NCI-H82 treated with DMSO at 0.1 percent for 48 hours (cell line): Measurements from ENCODE around the gene ARHGEF26.

Experiments
- DNase-seq: peaks from one replicate; lab custom pipeline; 2025; ENCODE audit not compliant: unreplicated experiment; lab: John Stamatoyannopoulos, UW

Gene ARHGEF26

DNA sequence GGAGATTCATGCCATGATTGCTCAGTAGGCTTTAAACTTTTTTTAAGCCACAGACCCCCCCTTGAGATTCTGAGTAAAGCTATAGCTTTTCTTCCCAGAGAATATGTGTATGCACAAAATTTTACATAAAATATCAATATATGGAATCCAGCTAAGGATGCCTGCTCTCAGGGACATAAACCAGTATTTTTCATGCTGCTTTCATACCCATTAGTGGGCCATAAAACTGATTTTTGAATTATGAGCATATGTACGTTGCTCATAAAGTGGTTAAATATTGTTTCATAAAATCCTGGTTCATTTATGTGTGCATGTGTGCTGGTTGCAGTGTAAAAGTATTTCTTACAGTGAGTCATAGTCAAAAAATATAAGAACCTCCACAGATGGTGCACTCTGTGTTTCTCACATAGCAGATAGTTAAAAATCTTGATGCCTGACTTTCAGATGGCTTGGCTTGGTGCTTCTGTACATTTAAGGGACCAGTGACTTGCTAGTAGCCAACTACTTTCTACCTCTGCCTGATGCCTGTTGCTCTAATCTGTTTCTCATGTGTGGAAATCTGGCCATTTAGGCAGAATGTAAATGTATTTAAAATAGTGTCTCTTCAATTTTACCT, 71.9 kb downstream of the ARHGEF26 start:
- no peak for DNase-seq

DNA sequence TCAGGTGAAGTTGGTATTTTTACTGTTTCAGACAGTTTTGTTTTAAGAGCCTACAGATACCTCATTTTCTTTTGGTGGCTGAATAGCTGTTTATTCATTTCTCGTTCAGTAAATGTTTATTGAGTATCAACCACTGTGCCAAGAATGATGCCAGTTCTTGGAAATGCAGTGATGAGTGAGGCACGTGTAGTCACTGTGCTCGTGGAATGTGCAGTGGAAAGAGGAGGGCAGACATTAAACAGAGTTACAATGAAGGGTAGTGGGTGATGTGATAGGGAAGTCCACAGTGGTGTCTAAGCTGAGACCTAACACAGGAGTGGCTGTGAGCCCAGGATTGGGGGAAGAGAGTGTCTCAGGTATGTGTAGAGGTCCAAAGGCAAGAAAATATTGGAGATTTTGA, 73.7 kb downstream of the ARHGEF26 start:
- DNase-seq: no peak

DNA sequence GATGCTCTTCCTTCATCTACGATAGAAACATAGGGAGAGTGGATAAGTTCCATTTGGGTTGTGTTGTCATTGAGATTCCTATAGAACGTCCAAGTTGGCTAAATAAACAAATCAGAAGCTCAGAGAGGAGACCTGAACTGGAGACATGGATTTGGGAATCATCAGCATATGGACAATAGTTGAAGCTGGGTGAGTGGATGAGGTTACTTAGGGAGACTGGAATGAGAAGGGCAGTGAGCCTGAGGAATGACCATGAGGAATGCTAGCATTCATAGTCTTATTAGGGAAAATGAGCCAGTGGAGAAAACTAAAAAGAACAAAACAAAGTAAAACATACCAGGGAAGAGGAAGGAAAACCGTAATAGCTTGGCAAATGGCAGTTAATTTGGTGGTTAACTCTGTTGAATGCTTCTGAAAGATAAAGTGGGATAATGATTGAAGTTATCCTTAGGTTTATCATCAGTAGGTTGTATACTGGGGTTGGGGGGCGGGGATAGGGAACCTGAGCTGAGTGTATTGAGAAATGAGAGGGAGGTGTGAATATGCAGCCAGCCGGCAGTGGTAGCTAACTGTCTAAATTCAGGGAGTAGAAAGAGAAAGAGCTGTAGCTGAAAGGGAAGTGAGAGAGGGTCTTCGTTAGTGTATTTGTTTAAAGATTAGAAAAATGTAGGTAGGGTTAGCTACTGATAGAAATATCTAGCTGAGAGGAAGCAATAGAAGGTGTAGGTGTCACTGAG, 74.6 kb downstream of the ARHGEF26 start:
- DNase-seq: no peak

- DNase-seq: no peak
Measured at GRCh38 chr3:154197751-154198150, 76.6 kb downstream of the ARHGEF26 start.

- DNase-seq: no peak
Measured at GRCh38 chr3:154209499-154209898, 88.3 kb downstream of the ARHGEF26 start.

DNA sequence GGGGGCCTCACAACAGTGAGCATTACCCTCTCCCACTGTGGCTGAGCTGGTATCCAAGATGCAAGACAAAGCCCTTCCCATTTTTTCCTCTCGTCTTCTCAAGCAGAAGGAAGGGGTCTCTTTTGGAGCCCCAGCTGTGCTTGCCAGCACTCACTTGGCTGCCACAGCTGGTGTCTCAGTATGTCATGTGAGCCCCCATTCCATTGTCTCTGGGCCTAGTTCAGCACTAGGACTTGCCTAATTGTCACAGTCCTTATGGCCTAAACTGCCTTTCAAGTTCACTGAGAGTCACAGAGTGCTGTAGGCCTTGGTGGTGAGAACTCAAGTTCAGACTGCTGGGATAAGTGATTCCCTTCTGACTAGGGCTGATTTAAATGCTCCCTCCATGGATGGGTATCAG, 89.8 kb downstream of the ARHGEF26 start:
- no peak for DNase-seq

GRCh38 chr3:154214306-154214705, 93.1 kb downstream of the ARHGEF26 start:
- no peak for DNase-seq

GRCh38 chr3:154217671-154218070, 96.5 kb downstream of the ARHGEF26 start:
- no peak for DNase-seq

GRCh38 chr3:154218728-154219127, 97.5 kb downstream of the ARHGEF26 start:
- DNase-seq: no peak

DNA sequence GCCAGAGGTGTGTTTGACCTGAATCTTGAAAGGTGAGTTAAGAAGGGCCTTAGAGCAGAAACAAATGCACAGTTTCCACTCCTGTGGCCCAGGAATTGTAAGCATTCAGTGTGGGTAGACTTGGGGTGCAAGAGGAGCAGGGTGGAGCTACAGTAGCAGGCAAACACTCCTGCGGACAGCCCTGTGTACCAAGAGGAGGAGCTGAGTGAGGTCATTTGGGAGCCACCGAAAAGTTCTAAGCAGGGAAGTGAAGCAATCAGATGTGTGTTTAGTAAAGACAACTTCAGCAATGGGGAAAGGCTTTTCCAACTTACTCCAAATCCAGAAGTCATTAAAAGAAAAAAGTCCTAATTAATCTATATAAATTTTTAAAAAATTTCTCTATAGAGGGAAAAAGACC, 99.3 kb downstream of the ARHGEF26 start:
- DNase-seq: no peak

GRCh38 chr3:154223519-154223918, 102.3 kb downstream of the ARHGEF26 start:
- DNase-seq: peak; percentile 11

- DNase-seq: no peak
Measured at GRCh38 chr3:154224366-154224765, 103.2 kb downstream of the ARHGEF26 start.

DNA sequence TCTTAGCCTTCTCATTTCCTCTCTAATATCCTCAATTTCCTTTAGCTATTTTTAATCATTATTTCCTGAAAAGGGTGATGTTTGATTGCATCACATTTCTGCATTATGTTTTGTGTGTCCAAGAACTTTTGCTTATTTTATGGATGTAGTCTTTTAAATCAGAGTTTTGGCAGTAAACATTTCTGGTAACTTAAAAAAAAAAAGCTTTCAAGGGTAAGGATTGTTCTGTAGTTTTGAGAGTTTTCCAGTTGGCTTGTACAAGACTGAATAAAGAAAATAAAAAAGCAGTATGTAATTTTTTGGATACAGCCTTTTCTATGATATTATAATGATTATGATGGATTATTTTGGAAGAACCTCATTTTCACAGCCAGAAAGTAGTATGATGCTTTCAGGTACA, 103.7 kb downstream of the ARHGEF26 start:
- DNase-seq: no peak

DNA sequence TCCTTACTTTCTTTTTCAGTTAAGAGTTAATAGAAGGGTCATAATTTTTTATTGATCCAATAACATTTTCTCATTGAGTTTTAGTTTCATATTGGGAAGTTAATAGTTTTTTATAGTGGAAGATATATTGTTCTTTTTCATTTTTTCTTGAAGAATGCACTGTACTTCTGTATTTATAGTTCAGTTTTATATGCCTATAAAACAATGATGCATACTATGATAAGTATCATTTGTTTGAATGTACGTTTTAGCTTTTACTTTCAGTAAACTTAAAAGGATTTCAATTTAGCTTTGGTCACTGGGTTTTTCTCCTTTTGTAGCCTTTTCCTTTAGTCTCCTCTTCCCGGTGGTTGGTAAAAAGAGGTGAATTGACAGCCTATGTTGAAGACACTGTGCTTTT, 104.3 kb downstream of the ARHGEF26 start:
- no peak for DNase-seq

- no peak for DNase-seq
Measured at GRCh38 chr3:154227531-154227930, 106.3 kb downstream of the ARHGEF26 start.

- DNase-seq: no peak
Measured at GRCh38 chr3:154228561-154229216, 107.5 kb downstream of the ARHGEF26 start.

GRCh38 chr3:154229217-154229590, 108.0 kb downstream of the ARHGEF26 start:
- no peak for DNase-seq

DNA sequence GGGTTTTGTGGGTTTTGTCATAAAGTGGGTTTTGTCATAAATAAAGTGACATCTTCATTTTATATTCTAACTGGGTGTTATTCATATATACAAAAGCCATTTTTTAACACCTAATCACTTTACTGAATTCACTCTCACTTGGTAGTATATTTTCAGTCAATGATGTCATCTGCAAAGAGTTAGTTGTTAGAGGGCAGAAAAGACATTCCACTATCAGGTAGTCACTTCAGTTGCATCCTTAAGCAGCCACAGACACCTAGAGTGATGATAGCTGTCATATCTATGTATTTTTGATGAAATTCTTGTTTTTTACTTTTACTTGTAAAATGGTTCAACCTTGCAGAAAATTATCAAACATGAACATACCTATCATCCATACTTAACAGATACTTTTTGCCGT, 114.1 kb downstream of the ARHGEF26 start:
- DNase-seq: no peak

DNA sequence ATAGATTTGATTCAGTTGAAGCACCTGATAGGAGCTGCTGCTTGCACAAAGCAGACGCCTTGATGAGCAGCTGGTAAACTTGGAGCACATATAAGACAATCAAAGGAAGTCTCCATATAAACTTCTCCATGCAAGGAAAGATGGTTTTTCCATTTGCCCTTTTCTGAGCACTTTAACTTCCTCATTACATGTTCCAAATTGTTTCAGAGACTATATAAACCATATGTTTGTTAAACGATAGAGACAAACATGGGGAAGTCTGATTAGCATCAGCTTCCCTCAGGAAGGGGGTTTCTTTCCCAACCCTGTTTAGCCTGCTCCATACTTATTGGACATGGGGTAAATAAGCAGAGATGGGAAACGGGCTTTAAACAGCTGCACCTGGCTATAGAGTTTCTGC, 115.1 kb downstream of the ARHGEF26 start:
- DNase-seq: no peak

- no peak for DNase-seq
Measured at GRCh38 chr3:154240235-154240634, 119.0 kb downstream of the ARHGEF26 start.

- DNase-seq: no peak
Measured at GRCh38 chr3:154241496-154241895, 120.3 kb downstream of the ARHGEF26 start.

DNA sequence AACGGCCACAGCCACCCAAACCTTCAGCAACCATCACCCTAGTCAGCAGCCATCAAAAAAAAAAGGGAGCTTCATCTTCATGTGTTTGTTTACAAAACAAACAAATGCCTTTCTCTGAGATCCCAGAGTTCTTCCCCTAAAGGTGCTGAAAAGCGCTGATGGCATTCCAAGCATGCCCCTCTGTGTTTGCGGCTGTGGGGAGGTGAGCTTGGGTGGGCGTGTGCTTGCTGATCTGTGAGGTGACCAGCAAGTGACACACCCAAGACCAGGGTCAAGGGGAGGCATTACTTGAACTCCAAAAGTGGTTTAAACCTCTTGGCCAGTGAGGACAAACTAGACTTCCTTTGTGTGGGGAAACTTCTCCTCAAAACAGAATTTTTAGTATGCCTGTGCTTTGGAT, 121.6 kb downstream of the ARHGEF26 start:
- DNase-seq: no peak
